ENCODE data around the gene GPD2. TPM values are rescaled to one million over a fixed set of nuclear protein-coding genes. Genes with fewer than 3 reads are reported as not detected.

GPD2 gene
- total RNA-seq, 6 experiments from 2014 or later: 3.2 to 8.8 (median 4.8) TPM

- Histone ChIP-seq H3K27ac (no peak overlapping the region), H3K36me3 (no peaks in the 10 kb centered on the region), H3K27me3 (no peaks in the 10 kb centered on the region), H3K4me3 (no peak overlapping the region), H3K4me1 (no peaks in the 10 kb centered on the region), H3K9me3 (no peaks in the 10 kb centered on the region)
- DNase-seq: no peak
- intact Hi-C loops (cut with DNase I): no loop called here
- TF ChIP-seq POLR2A (IDR thresholded peaks at IDR 0.05) (no peak), CTCF (IDR thresholded peaks at IDR 0.05) (no peak)
- ATAC-seq: no peak
These were observed 69.5 kb downstream of the GPD2 start for GRCh38 chr2:156505696-156506095.

- Histone ChIP-seq H3K27me3 (no peaks in the 10 kb centered on the region), H3K9me3 (no peaks in the 10 kb centered on the region), H3K36me3 (no peaks in the 10 kb centered on the region), H3K27ac (no peak overlapping the region), H3K4me3 (no peak overlapping the region), H3K4me1 (no peaks in the 10 kb centered on the region)
- DNase-seq: no peak
- no peak for ATAC-seq
- TF ChIP-seq CTCF (IDR thresholded peaks at IDR 0.05): no peak
- TF ChIP-seq POLR2A (IDR thresholded peaks at IDR 0.05): no peak
- intact Hi-C loops (cut with DNase I): no loop called here
- 89% methylated on average over 1 of the region's 1 CpG for WGBS (ENCODE audit: insufficient coverage, low coverage, low lambda C conversion rate, missing lambda C conversion rate)
These were observed 74.9 kb downstream of the GPD2 start for GRCh38 chr2:156511122-156511521.

- intact Hi-C loops (cut with DNase I): no loop called here
- no peak for ATAC-seq
These were observed 75.6 kb downstream of the GPD2 start for GRCh38 chr2:156511803-156512202.

GRCh38 chr2:156512451-156512850, 76.3 kb downstream of the GPD2 start:
- WGBS (ENCODE audit: insufficient coverage, low coverage, low lambda C conversion rate, missing lambda C conversion rate): 88% methylated on average over 2 of the region's 2 CpGs
- H3K36me3 ChIP-seq: no peaks in the 10 kb centered on the region
- intact Hi-C loops (cut with DNase I): no loop called here
- H3K27me3 ChIP-seq: no peaks in the 10 kb centered on the region
- TF ChIP-seq CTCF (IDR thresholded peaks at IDR 0.05) (no peak), POLR2A (IDR thresholded peaks at IDR 0.05) (no peak)
- H3K4me1 ChIP-seq: no peaks in the 10 kb centered on the region
- DNase-seq (no peak), ATAC-seq (no peak)
- H3K9me3 ChIP-seq: no peaks in the 10 kb centered on the region
- H3K27ac ChIP-seq: no peak overlapping the region
- no peak overlapping the region for H3K4me3 ChIP-seq

More at GRCh38 chr2:156511803-156512202, 75.6 kb downstream of the GPD2 start:
- no peaks in the 10 kb centered on the region for H3K9me3 ChIP-seq
- DNase-seq: no peak
- H3K27me3 ChIP-seq: no peaks in the 10 kb centered on the region
- no peak overlapping the region for H3K4me3 ChIP-seq
- H3K27ac ChIP-seq: no peak overlapping the region
- H3K4me1 ChIP-seq: no peaks in the 10 kb centered on the region
- no peaks in the 10 kb centered on the region for H3K36me3 ChIP-seq
- TF ChIP-seq POLR2A (IDR thresholded peaks at IDR 0.05) (no peak), CTCF (IDR thresholded peaks at IDR 0.05) (no peak)

- WGBS (ENCODE audit: insufficient coverage, low coverage, low lambda C conversion rate, missing lambda C conversion rate): 94% methylated on average over 2 of the region's 2 CpGs
- ATAC-seq (no peak), DNase-seq (no peak)
- Histone ChIP-seq H3K36me3 (no peaks in the 10 kb centered on the region), H3K9me3 (no peaks in the 10 kb centered on the region), H3K4me3 (no peak overlapping the region), H3K27me3 (no peaks in the 10 kb centered on the region), H3K4me1 (no peaks in the 10 kb centered on the region), H3K27ac (no peak overlapping the region)
- TF ChIP-seq POLR2A (IDR thresholded peaks at IDR 0.05): no peak
- TF ChIP-seq CTCF (IDR thresholded peaks at IDR 0.05): no peak
- intact Hi-C loops (cut with DNase I): no loop called here
These were observed 77.0 kb downstream of the GPD2 start for GRCh38 chr2:156513219-156513618.
